GM12891 (cell line): ENCODE results near the gene ACTRT1.

Source experiments
- PAX5 ChIP-seq: IDR thresholded peaks from 2 replicates; pipeline ENCODE4 v1.6.1; 2011; ENCODE audit warnings: low read length, moderate library complexity, mild to moderate bottlenecking; ENCODE audit not compliant: insufficient read depth, severe bottlenecking
- POLR2A ChIP-seq: IDR thresholded peaks from 2 replicates; pipeline ENCODE4 v1.6.1; 2011; ENCODE audit warnings: low read depth, low read length, control low read depth
- POLR2AphosphoS5 ChIP-seq: IDR thresholded peaks from 2 replicates; pipeline ENCODE4 v1.6.1; 2011; ENCODE audit warnings: low read depth, low read length, control low read depth
- POU2F2 ChIP-seq: IDR thresholded peaks from 2 replicates; pipeline ENCODE4 v1.6.1; 2011; ENCODE audit warnings: low read depth, mild to moderate bottlenecking, control low read depth, low read length, moderate library complexity
- TAF1 ChIP-seq: IDR thresholded peaks from 2 replicates; pipeline ENCODE4 v1.6.1; 2011; ENCODE audit warnings: low read depth, low read length, control low read depth

DNA sequence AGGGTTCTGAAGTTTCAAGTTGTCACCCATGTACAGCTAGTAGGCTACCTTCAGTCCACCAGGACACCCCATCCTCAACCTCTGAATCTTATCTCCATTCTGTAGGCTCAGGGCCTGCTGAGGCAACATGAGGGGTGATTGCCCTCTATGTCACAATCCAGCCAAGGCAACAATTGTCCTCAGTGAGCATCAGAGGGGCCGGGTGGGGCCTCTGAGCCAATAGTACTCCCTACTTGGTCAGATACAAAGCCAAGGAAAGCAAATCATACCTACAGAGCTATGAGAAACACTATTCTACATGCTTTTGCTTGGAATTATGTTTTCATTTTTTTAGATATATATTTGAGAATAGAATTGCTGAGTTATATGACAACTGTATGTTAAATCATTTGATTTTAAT, at the start of gene ACTRT1:
- TF ChIP-seq POLR2AphosphoS5: no peak
- no peak for TF ChIP-seq POU2F2
- no peak for TF ChIP-seq POLR2A
- TF ChIP-seq PAX5: no peak
- TF ChIP-seq TAF1: no peak
